Measurements from ENCODE around the gene BBC3.

The BBC3 gene

DNA sequence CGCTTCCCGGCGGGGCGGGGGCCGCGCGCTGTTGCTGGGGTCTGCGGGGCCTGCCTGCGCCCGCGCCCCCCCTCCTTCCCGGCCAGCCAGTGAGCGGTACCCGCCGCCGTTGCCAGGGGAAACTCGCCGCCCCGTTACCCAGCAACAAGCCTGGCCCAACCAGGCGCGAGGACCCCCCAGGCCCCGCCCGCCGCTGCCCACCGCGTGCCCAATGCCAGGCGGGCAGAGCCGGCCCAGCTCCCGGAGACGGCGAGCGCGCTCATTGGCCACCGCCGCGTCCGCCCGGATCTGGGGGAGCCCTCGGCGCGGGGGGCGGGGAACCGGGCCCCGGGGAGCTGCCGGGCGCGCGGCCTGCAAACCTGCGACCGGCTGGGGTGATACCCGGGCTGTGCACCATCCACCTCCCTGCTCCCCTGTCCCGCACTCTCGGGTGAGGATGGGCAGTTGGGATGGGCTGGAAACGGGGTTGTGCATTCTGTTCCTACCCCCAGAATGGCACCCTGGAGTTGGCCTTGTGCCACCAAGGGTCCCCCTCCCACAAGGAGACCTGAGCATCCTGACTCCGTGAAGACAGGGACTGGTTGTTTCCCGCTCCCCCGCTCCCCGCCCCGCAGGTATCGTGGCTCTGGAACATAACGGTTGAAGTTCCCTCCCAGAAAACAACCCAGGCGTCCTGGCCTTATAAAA lies 8.8 kb upstream of the BBC3 start:
- TF ChIP-seq, protein P1, sequence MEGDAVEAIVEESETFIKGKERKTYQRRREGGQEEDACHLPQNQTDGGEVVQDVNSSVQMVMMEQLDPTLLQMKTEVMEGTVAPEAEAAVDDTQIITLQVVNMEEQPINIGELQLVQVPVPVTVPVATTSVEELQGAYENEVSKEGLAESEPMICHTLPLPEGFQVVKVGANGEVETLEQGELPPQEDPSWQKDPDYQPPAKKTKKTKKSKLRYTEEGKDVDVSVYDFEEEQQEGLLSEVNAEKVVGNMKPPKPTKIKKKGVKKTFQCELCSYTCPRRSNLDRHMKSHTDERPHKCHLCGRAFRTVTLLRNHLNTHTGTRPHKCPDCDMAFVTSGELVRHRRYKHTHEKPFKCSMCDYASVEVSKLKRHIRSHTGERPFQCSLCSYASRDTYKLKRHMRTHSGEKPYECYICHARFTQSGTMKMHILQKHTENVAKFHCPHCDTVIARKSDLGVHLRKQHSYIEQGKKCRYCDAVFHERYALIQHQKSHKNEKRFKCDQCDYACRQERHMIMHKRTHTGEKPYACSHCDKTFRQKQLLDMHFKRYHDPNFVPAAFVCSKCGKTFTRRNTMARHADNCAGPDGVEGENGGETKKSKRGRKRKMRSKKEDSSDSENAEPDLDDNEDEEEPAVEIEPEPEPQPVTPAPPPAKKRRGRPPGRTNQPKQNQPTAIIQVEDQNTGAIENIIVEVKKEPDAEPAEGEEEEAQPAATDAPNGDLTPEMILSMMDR (IDR thresholded peaks at IDR 0.05; ENCODE audit: control insufficient read depth, insufficient read depth, low read depth, low read length, missing control alignments): no peak
- no peak for DNase-seq (ENCODE audit: low read depth)
- H3K4me3 ChIP-seq (ENCODE audit: control insufficient read depth, low read depth, low read length): peak overlapping the region; percentile 27

DNA sequence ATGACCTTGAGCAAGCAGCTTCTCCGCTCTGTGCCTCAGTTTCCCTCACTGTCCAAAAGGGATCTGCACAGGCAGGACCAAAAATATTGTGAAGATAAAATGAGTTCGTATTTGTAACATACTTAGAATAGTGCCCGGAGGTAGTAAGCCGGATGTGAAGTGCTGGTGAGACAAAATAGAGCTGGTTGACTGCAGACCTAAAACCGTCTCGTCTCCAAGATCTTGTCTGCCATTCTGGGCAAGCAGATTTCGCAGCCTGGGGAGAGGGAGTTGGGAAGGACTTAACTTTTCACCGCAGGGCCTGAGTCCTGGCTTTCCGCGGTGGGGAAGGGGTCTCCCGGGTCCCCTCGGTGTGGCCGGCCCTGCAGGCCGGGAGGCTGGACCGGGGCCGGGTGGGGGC lies 8.2 kb upstream of the BBC3 start:
- TF ChIP-seq, protein P1 (IDR thresholded peaks at IDR 0.05; ENCODE audit: control insufficient read depth, insufficient read depth, low read depth, low read length, missing control alignments): no peak
- no peak for DNase-seq (ENCODE audit: low read depth)
- H3K4me3 ChIP-seq (ENCODE audit: control insufficient read depth, low read depth, low read length): no peak overlapping the region

DNA sequence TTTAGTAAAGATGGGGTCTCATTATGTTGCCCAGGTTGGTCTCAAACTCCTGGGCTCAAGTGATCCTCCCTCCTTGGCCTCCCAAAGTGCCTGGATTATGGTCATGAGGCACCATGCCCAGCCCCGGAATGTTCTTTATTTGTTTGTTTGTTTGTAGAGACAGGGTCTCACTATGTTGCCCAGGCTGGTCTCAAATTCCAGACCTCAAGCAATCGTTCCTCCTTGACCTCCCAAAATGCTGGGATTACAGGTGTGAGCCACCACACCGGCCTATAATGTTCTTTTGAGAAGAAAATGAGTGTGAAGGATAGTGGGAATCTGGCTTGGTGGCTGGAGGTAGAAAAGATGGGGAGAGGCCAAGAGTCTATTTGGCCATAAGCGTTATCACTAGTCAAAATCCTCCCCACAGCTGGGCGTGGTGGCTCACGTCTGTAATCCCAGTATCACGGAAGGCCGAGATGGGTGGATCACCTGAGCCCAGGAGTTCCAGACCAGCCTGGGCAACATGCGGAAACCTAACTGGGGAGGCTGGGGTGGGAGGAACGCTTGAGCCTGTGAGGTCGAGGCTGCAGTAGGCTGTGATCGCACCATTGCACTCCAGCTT lies 5.2 kb upstream of the BBC3 start:
- no peak for DNase-seq (ENCODE audit: low read depth)
- TF ChIP-seq, protein P1 (IDR thresholded peaks at IDR 0.05; ENCODE audit: control insufficient read depth, insufficient read depth, low read depth, low read length, missing control alignments): no peak
- H3K4me3 ChIP-seq (ENCODE audit: control insufficient read depth, low read depth, low read length): no peak overlapping the region

- no peak for DNase-seq (ENCODE audit: low read depth)
- TF ChIP-seq, protein P1 (IDR thresholded peaks at IDR 0.05; ENCODE audit: control insufficient read depth, insufficient read depth, low read depth, low read length, missing control alignments): no peak
- peak overlapping the region; percentile 42 for H3K4me3 ChIP-seq (ENCODE audit: control insufficient read depth, low read depth, low read length)
Observed at GRCh38 chr19:47232422-47233211, 1.6 kb upstream of the BBC3 start.

- TF ChIP-seq, protein P1 (IDR thresholded peaks at IDR 0.05; ENCODE audit: control insufficient read depth, insufficient read depth, low read depth, low read length, missing control alignments): no peak
- DNase-seq (ENCODE audit: low read depth): no peak
- H3K4me3 ChIP-seq (ENCODE audit: control insufficient read depth, low read depth, low read length): peak overlapping the region; percentile 42
Observed at GRCh38 chr19:47231215-47232054, 436 bp upstream of the BBC3 start.
